Breast epithelium (tissue), 3 donors: ENCODE data around the gene NDUFAF3.

ENCODE experiments used
- POLR2A ChIP-seq: fragments of 450-650 bp; IDR thresholded peaks from one replicate; pipeline ENCODE4 v1.6.1; 2016; ENCODE audit warnings: antibody characterized with exemption, mild to moderate bottlenecking, moderate library complexity
- POLR2AphosphoS5 ChIP-seq, 3 donors: sonication (generic); formaldehyde crosslinking; IDR thresholded peaks; one replicate each; pipeline ENCODE4 v1.6.1; 2017; ENCODE audit warnings: antibody characterized with exemption in 3 of 3
- TF ChIP-seq, protein P1 (sequence below), 3 donors: fragments of 450-650 bp; IDR thresholded peaks; one replicate each; pipeline ENCODE4 v1.5.1; 2016 to 2017; ENCODE audit warnings: antibody characterized with exemption in 3 of 3, mild to moderate bottlenecking in 3 of 3, moderate library complexity in 3 of 3

- TF ChIP-seq, protein P1, sequence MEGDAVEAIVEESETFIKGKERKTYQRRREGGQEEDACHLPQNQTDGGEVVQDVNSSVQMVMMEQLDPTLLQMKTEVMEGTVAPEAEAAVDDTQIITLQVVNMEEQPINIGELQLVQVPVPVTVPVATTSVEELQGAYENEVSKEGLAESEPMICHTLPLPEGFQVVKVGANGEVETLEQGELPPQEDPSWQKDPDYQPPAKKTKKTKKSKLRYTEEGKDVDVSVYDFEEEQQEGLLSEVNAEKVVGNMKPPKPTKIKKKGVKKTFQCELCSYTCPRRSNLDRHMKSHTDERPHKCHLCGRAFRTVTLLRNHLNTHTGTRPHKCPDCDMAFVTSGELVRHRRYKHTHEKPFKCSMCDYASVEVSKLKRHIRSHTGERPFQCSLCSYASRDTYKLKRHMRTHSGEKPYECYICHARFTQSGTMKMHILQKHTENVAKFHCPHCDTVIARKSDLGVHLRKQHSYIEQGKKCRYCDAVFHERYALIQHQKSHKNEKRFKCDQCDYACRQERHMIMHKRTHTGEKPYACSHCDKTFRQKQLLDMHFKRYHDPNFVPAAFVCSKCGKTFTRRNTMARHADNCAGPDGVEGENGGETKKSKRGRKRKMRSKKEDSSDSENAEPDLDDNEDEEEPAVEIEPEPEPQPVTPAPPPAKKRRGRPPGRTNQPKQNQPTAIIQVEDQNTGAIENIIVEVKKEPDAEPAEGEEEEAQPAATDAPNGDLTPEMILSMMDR (IDR thresholded peaks at IDR 0.05), result no peak
- no peak for TF ChIP-seq POLR2AphosphoS5 (IDR thresholded peaks at IDR 0.05)
- no peak for TF ChIP-seq POLR2A
These were observed 6.2 kb upstream of the NDUFAF3 start for GRCh38 chr3:49015765-49016164.
